Activated effector memory CD4-positive, alpha-beta T cell treated with Interleukin-2 at 50 U/mL for 16 hours (primary cell): Measurements from ENCODE around the gene ANAPC13.

Experiments
- DNase-seq: peaks from one replicate; pipeline ENCODE4 v3.0.0-alpha.2; 2020

The ANAPC13 gene

GRCh38 chr3:134481166-134481565 lies 4.6 kb downstream of the ANAPC13 start:
- DNase-seq: no peak

- no peak for DNase-seq
Observed at GRCh38 chr3:134480546-134480945, 5.2 kb downstream of the ANAPC13 start.

GRCh38 chr3:134477938-134478337 lies 7.8 kb downstream of the ANAPC13 start:
- no peak for DNase-seq

GRCh38 chr3:134477002-134477401 lies 8.8 kb downstream of the ANAPC13 start:
- no peak for DNase-seq

- DNase-seq: no peak
Observed at GRCh38 chr3:134476306-134476705, 9.5 kb downstream of the ANAPC13 start.

DNA sequence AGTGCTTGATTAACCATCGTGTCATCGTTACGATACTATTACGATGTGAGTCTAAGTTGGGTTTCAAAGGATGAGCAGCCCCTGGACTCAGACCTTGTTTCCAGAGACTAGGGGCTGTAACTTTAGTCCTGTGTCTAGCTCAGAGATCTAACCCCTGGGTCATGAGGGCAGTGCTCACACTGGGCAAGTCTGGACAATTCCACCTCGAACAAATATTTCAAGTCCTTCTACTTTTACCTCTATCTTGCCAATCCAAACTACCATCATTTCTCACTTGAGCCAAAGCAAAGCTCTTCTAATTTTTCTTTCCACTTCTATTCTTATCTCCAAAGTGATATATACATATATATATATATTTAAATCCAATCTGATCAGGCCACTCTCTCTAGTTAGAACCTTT lies 10.8 kb downstream of the ANAPC13 start:
- DNase-seq: no peak

DNA sequence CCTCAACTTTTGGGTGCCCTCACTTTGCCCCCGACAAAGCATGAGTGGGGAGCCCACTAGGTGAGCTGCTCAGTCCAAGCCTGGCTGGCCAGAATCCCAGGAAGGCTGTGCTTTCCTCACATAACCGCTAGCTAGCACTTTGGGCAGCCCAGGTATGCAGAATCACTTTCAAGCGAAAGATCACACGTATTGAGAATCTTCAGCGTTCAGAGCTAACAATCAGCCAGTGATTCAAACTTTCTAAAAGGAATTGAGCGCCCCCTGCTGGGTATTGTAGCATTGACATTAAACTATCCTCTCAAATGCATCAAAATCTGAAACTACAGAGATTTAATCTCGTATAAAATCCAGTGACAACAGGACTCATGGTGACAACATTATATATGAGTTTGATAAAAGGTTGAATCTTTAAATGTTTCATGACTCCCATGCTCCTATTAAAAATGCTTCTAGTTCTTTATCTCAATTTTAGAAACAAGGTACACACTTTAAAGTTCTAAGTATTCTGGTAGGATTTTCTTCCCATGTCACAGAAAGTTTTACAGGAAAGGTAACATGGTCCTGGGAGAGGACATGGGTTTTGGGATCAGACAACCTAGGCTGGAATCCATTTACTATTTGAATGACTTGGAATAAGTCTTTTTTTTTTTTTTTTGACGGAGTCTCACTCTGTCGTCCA lies 11.8 kb downstream of the ANAPC13 start:
- DNase-seq: peak; percentile 43

DNA sequence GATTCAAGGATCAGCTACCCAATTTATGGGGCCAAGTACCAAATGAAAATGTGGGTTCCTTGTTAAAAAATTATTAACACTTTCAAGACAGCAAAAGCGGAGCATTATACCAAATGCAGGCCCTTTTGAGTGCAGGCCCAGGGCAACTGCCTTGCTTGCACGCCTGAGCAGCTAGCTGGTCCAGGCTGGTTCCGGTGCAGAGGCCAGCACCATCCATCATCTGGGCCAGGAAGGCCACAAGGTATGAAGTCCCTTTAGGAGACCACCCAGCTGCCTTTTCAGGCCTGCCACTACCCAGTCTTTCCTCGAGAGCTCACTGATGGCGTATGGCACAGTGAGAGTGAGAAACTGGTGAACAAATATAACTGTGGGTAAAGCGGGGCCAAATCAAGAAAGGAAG lies 13.0 kb downstream of the ANAPC13 start:
- DNase-seq: no peak

- DNase-seq: no peak
Observed at GRCh38 chr3:134471521-134472193, 14.1 kb downstream of the ANAPC13 start.

DNA sequence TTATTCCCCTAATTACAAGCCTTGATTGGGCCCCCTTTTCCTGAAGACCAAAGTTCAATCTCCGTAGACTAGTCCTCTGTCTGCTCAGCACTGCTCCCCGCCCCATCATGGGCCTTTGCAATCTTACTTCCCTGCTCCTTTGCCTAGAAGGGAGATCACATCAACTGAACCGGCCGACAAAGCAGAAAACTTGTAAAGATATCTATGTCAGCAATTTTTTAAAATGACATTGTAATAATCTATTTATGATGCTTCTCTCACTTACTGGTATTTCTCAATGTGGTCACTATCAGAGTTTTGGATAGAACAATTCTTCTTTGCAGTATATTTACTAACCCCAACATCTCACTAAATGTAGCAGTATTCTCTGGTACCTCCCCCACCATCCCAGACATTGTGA lies 17.3 kb downstream of the ANAPC13 start:
- no peak for DNase-seq

GRCh38 chr3:134466331-134466730 lies 19.5 kb downstream of the ANAPC13 start:
- DNase-seq: no peak

GRCh38 chr3:134464689-134465365 lies 21.0 kb downstream of the ANAPC13 start:
- no peak for DNase-seq

DNA sequence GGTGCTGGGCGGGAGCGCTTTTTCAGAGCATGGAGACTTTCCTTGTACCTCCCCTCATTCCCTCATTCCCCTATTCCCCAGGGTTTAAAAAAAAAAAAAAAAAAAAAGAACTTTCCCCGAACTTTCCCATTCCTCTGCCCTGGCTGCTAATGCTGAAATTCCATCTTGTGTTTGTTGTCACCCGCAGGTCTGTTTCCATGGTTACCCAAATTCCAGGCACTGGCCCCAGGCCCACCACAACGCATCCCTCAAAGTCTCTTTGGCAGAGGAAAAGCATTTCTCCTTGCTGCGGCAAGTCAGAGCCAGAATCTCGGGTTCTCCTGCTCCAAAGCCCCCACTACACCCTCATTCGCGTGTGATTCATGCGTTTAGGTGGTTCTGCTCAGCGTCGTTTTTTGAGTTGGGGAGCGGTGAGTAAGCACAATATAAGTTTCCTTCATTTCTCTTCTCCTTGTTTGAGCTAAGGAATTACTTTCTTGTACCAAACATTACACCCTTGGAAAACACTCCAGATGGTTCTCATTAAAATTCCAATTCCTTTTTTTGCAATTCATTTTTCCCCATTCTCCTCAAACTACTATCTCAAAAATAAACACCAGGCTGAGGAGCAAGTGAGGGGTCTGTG lies 21.6 kb downstream of the ANAPC13 start:
- no peak for DNase-seq

DNA sequence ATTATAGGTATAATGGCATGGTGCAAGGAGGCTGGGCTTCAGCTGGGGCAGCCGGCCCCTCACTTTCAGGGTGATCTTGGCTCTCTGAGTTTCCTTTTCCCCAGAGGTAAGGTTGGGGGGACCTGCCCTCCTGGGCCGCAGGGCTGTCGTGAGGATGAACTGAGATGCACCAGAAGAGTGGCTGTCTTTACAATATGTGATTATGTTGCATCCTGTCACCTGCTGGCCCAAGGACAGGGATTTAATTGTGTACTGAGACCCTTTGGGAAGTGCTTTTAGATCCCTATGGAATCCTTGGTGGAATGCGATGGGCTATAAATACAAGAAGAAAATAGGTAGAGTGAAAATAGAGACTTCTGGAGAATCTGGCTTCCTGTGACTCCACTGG lies 22.1 kb downstream of the ANAPC13 start:
- DNase-seq: no peak

DNA sequence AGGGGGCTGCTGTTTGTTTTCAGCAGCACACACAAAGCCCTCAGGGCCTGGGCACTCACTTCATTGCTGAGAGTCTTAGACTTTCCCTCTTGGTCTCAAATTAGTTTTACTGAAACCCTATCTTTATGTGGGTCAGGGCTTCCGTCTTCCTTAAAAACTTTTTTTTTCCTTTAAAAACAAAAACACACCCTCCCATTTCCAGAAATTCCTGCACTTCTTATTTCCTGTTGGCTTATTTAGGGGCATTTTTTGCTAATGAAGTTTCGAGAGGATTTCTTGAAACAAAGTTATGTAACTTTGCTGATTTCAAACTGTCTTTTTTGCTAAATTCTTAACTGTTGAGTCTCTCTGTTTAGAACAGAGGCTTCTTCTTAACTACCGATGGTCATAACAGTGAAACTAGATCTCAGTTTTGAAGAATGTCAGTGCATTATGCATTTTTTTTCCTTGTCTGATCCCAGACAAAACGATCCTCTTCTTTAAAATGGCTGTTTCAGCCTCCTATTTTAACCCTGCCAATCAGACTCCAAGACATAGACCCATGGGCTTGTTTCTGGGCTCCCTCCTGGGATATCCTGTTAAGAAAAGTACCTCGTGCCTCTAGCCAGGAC lies 23.3 kb downstream of the ANAPC13 start:
- no peak for DNase-seq

GRCh38 chr3:134460965-134461364 lies 24.8 kb downstream of the ANAPC13 start:
- DNase-seq: no peak

DNA sequence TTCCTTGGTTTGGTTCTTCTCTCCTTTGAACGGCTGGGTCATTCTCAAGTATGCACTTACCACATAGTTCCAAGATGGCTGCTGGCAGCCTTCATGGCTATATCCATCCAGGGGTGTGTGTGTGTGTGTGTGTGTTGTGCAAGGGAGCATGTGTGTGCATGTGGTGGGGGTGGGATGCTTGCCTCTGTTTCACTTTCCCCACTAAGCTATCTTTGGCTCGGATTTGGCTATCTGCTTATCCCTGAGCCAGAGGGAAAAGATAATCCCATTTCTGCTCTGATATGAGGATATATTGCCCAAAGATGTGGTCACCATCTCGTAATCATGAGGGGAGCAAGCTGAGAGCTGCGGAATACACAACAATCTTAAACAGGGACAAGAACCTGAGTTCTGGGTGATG lies 26.2 kb downstream of the ANAPC13 start:
- no peak for DNase-seq

DNA sequence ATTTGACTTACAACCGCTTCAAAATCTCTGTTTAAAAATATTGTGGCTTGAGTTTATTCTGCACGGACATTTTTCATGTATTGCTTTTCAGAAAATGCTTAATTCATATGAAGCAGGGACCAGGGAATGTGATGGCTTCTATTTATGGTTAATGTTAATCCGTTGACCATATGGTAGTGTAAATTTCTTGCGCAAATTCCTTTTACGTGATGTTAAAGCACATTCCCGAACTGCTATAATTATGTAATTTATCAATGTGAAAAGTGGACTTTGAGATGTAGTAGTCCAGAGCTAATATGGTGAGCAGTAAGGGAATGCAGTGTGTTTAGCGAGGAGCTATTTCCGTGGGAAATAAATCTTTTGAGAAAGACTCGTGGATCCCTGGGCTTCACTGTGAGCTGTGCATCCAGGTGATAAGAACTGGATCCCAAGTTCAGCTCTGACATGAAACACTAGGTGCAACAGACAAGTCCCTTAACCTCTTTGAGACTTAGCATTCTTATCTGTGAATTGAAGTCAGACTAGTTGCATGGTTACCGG lies 27.3 kb downstream of the ANAPC13 start:
- no peak for DNase-seq

DNA sequence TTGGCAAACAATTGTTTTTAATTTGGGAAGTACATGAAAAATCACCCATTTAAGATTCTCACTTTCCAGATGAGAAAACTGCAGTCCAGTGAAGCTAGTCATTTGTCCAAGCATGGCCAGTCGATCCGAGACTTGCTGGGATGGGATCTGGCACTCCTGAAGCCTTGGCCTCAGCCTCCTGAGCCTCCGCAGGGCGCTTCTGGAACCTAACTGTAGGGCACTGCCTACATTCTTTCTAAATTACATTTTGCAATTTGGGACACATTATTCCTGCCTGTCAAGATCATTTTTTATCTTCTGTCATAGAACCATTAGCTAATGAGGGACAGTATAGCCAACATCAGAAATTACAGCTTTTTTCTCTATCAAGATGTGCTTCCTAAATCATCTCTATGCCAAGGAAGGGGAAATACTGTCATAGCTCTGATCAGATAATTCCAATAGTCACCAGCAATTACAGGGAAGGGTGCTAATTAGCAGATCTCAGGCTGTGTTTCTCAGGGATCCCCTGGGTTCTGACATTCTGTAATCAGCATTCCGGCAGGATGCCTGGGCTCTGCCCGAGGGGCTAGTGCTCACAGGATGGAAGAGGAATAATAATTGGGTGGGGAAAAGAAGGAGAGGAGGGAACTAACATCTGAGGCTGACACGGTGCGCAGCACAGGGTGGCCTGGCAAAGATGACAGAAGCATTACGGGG lies 28.3 kb downstream of the ANAPC13 start:
- DNase-seq: no peak

DNA sequence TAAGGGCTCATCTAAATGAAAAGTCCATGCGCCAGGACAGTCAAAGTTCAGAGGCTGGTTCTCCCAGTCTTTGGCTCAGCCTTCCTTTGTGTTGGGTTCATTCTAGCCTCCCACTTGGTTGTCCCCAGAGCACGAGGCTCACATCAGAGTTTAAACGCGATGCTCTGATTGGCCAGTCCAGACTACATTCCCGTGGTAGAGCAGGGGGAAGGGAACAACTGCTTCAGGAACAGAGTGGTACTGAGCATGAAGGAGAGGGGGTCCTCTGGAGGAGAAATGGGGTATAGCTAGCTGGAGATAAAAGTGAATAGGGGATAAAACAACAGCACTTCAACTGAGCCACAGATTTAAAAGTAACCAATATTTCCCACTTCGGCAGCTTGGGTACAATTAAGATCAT lies 32.2 kb downstream of the ANAPC13 start:
- no peak for DNase-seq

GRCh38 chr3:134449951-134450350 lies 35.8 kb downstream of the ANAPC13 start:
- DNase-seq: no peak

DNA sequence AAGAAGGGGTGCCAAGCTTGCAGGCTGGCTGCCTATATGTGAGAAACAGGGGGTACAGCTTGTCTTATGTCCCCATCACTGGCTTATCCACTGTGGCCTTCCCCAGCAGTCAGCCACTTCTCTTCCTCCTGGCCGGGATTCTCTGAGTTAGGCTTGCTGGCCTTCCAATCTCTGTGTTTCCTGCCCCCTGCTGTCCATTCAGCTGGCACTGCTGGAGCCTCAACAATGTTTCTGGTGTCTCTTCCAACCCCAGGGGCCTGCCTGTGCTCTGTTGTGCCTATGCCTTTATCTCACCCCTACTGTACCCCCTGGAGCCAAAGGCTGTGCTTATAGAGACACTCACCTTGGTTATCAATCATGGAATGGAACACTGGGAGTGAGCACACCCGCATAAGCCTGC lies 36.5 kb downstream of the ANAPC13 start:
- DNase-seq: no peak
